Hepatocyte (in vitro differentiated cells): ENCODE data around the gene SCOC. TPM values are rescaled to one million over a fixed set of nuclear protein-coding genes. Genes with fewer than 3 reads are reported as not detected.

Experiments used
- DNase-seq: peaks from one replicate; pipeline ENCODE4 v3.0.0-alpha.2; 2016; ENCODE audit warnings: low spot score
- H2AFZ ChIP-seq: fragments of 200-600 bp; sonication (generic); 2 replicates; pipeline ENCODE4 v1.6.0; 2016; ENCODE audit warnings: antibody characterized with exemption, mild to moderate bottlenecking
- H3K27ac ChIP-seq: fragments of 200-600 bp; sonication (generic); 2 replicates; pipeline ENCODE4 v1.5.1; 2016; ENCODE audit warnings: mild to moderate bottlenecking
- H3K27me3 ChIP-seq: fragments of 200-600 bp; sonication (generic); 2 replicates; pipeline ENCODE4 v1.6.1; 2016
- H3K36me3 ChIP-seq: fragments of 200-600 bp; sonication (generic); replicated peaks from 2 replicates; pipeline ENCODE4 v1.5.1; 2016; ENCODE audit warnings: low read depth; ENCODE audit not compliant: insufficient read depth
- H3K4me1 ChIP-seq: fragments of 200-600 bp; sonication (generic); 2 replicates; pipeline ENCODE4 v1.5.1; 2016; ENCODE audit warnings: mild to moderate bottlenecking, moderate library complexity; ENCODE audit not compliant: insufficient read depth
- H3K4me2 ChIP-seq: fragments of 200-600 bp; sonication (generic); 2 replicates; pipeline ENCODE4 v1.6.0; 2016
- H3K4me3 ChIP-seq: fragments of 200-600 bp; sonication (generic); 2 replicates; pipeline ENCODE4 v1.5.1; 2016; ENCODE audit warnings: mild to moderate bottlenecking
- H3K79me2 ChIP-seq: fragments of 200-600 bp; sonication (generic); 2 replicates; pipeline ENCODE4 v1.6.0; 2017; ENCODE audit warnings: mild to moderate bottlenecking
- H3K9me2 ChIP-seq: fragments of 200-600 bp; sonication (generic); replicated peaks from 2 replicates; pipeline ENCODE4 v1.6.0; 2017; ENCODE audit warnings: mild to moderate bottlenecking; ENCODE audit not compliant: insufficient read depth
- H3K9me3 ChIP-seq: fragments of 200-600 bp; sonication (generic); 2 replicates; pipeline ENCODE4 v1.5.1; 2016; ENCODE audit warnings: low read depth, mild to moderate bottlenecking
- H4K20me1 ChIP-seq: fragments of 200-600 bp; sonication (generic); 2 replicates; pipeline ENCODE4 v1.6.0; 2016; ENCODE audit warnings: mild to moderate bottlenecking; ENCODE audit not compliant: insufficient read depth, poor library complexity, severe bottlenecking
- CTCF ChIP-seq: fragments of 200-600 bp; sonication (generic); IDR thresholded peaks from 2 replicates; pipeline ENCODE4 v1.5.1; 2016; ENCODE audit warnings: antibody characterized with exemption, mild to moderate bottlenecking; ENCODE audit not compliant: poor library complexity
- EZH2 ChIP-seq: fragments of 200-600 bp; sonication (generic); IDR thresholded peaks from 2 replicates; pipeline ENCODE4 v1.6.1; 2016; ENCODE audit warnings: antibody characterized with exemption, mild to moderate bottlenecking, borderline replicate concordance
- EZH2phosphoT487 ChIP-seq: fragments of 200-600 bp; sonication (generic); IDR thresholded peaks from one replicate; pipeline ENCODE4 v1.6.1; 2018; ENCODE audit warnings: antibody characterized with exemption, mild to moderate bottlenecking, low read depth, moderate library complexity; ENCODE audit not compliant: unreplicated experiment, severe bottlenecking
- WGBS: methylation state at CpG from one replicate; pipeline ENCODE4 v1.1.6; 2016; ENCODE audit warnings: low lambda C conversion rate; ENCODE audit errors: missing lambda C conversion rate; 5-methylcytosine and 5-hydroxymethylcytosine counted together
- polyA plus RNA-seq: library from polyadenylated mRNA; unstranded; fragments of >200 nt; fragmentation: Nextera tagmentation; extraction: Ambion mirVana; gene quantifications from 2 replicates; pipeline ENCODE4 v1.2.1, GENCODE V29; 2016
- total RNA-seq: library from RNA; depleted of rRNA; stranded (reverse); fragments of >200 nt; gene quantifications from 2 replicates; pipeline ENCODE4 v1.2.3, GENCODE V29; 2014

The SCOC gene
- total RNA-seq (135 and 136 TPM in 2 replicates), polyA plus RNA-seq (79.6 and 82.1 TPM in 2 replicates)

- TF ChIP-seq EZH2 (no peak), CTCF (no peak), EZH2phosphoT487 (no peak)
- H3K9me2 ChIP-seq: no peaks in the 10 kb centered on the region
- WGBS: under 1% methylated on average over 61 of the region's 63 CpGs
- peak within 1 kb of the TSS; percentile 25 for H3K4me3 ChIP-seq
- H3K4me2 ChIP-seq: peak within 1 kb of the TSS; percentile 91
- DNase-seq: peak; percentile 99
- peaks cover 22% of the 10 kb centered on the region for H4K20me1 ChIP-seq
- H3K4me1 ChIP-seq: peaks cover 11% of the 10 kb centered on the region
- peaks cover 50% of the 10 kb centered on the region for H3K79me2 ChIP-seq
- H3K9me3 ChIP-seq: no peaks in the 10 kb centered on the region
- H3K36me3 ChIP-seq: no peaks in the 10 kb centered on the region
- peak within 1 kb of the TSS; percentile 83 for H3K27ac ChIP-seq
- H3K27me3 ChIP-seq: no peaks in the 10 kb centered on the region
- H2AFZ ChIP-seq: peak within 1 kb of the TSS; percentile 52
Observed at GRCh38 chr4:140373328-140374129, at the start of gene SCOC. Gene SCOC, plus strand, starts transcription at chr4:140373646. Its CDS starts 5,525 bp downstream, at chr4:140379171.

GRCh38 chr4:140326395-140326993 lies 47.0 kb upstream of the SCOC start:
- DNase-seq: peak; percentile 64
- no peaks in the 10 kb centered on the region for H3K36me3 ChIP-seq
- 25% methylated on average over 2 of the region's 2 CpGs for WGBS

GRCh38 chr4:140330311-140330900 lies 43.0 kb upstream of the SCOC start:
- no peak overlapping the region for H3K4me3 ChIP-seq
- no peaks in the 10 kb centered on the region for H3K79me2 ChIP-seq
- DNase-seq: peak; percentile 46
- no peaks in the 10 kb centered on the region for H3K9me3 ChIP-seq
- no peak overlapping the region for H2AFZ ChIP-seq
- no peak overlapping the region for H3K27ac ChIP-seq
- no peaks in the 10 kb centered on the region for H3K9me2 ChIP-seq
- no peaks in the 10 kb centered on the region for H3K4me1 ChIP-seq
- no peaks in the 10 kb centered on the region for H3K36me3 ChIP-seq
- no peak overlapping the region for H3K4me2 ChIP-seq
- no peaks in the 10 kb centered on the region for H4K20me1 ChIP-seq
- TF ChIP-seq CTCF (peak; percentile 52), EZH2 (no peak)
- no peaks in the 10 kb centered on the region for H3K27me3 ChIP-seq
- 81% methylated on average over 1 of the region's 1 CpG for WGBS

More at GRCh38 chr4:140326395-140326993, 47.0 kb upstream of the SCOC start:
- H3K9me2 ChIP-seq: no peaks in the 10 kb centered on the region
- no peaks in the 10 kb centered on the region for H3K79me2 ChIP-seq
- no peak overlapping the region for H3K4me3 ChIP-seq
- H3K27ac ChIP-seq: no peak overlapping the region
- H4K20me1 ChIP-seq: no peaks in the 10 kb centered on the region
- H3K27me3 ChIP-seq: no peaks in the 10 kb centered on the region
- H3K9me3 ChIP-seq: no peaks in the 10 kb centered on the region
- no peak for TF ChIP-seq EZH2phosphoT487
- TF ChIP-seq CTCF: peak; percentile 73
- no peak overlapping the region for H2AFZ ChIP-seq
- H3K4me2 ChIP-seq: no peak overlapping the region
- H3K4me1 ChIP-seq: no peaks in the 10 kb centered on the region
